GM18507 (cell line): ENCODE results near the gene MEIOB.
"Not testable (repeated sequence)": the region's sequence is repeated elsewhere in the genome, so short reads cannot be mapped to it uniquely, and the experiment has no call there.

Source experiments
- DNase-seq: peaks from one replicate; pipeline ENCODE4 v3.0.0; 2011; ENCODE audit warnings: low read depth; ENCODE audit not compliant: insufficient read length; ENCODE audit errors: extremely low spot score
- FAIRE-seq: peaks from 2 replicates; lab custom pipeline; 2011; peaks lifted over from hg19 to GRCh38; lab: Jason Lieb, UNC

MEIOB gene

GRCh38 chr16:1884155-1884760 lies 12.3 kb upstream of the MEIOB start:
- FAIRE-seq, result no peak
- no peak for DNase-seq

DNA sequence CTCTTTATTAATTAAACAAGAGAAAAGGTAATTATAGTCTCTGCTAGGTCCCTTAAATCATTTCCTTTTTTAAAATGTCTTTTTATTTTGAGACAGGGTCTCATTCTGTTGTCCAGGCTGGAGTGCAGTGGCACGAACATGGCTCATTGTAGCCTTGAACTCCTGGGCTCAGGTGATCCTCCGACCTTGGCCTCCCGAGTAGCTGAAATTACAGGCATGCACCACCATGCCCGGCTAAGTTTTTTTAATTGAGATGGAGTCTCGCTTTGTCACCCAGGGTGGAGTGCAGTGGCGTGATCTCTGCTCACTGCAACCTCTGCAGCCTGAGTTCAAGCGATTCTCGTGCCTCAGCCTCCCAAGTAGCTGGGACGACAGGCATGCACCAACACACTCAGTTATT lies 9.2 kb upstream of the MEIOB start:
- FAIRE-seq, DNase-seq: not testable (repeated sequence)

DNA sequence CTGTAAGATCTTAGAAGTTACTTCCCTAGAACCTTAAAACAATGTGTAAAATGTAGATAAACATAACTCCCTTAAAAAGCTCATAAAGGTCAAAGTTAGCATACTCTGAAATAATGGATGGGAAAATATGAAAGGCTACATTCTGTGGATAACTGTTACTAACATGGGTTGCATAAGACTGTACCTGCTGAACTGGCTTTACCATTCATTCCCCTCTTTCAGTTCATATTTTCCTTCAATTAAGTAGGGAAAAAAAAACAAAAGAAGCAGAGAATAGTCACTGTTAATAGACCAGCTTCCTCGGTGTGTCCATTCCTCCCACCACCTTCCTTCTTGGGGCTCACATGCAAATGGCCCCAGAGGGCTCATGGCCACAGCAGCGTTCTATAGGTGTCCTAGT lies 7.5 kb upstream of the MEIOB start:
- DNase-seq (no peak), FAIRE-seq (no peak)

DNA sequence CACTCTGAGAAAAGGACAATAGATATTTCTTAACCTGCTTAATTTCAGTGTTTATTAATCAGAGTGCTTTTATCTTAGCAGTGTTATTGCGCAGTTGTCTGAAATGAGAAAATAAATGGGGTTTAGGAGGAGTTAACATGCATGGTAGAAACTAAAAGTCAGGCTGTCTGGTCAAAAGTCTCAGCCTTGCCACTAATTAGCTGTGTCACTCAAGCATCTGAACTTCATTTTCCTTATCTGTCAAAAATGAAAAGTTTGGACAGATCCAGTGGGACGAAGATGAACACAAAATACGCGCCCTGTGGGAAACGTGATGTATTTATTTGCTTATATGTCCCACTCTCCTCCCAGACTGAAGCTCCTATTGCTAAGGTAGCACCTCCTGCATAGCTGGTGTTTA lies 6.3 kb upstream of the MEIOB start:
- DNase-seq (no peak), FAIRE-seq (no peak)

DNA sequence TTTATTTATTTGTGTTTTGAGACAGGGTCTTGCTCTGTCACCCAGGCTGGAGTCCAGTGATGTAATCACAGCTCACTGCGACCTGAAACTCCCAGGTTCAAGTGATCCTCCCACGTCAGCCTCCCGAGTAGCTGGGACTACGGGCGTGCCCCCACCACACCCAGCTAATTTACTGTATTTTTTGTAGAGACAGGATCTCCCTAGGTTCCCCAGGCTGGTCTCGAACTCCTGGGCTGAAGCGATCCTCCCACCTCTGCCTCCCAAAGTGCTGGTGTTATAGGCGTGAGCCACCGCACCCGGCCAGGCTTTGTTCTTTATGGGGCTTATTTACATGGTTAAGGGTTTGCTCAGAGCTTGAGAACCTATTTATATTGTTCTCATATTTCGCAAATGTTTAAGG lies 5.8 kb upstream of the MEIOB start:
- FAIRE-seq (no peak), DNase-seq (no peak)

- DNase-seq, result no peak
- FAIRE-seq, result no peak
Measured at GRCh38 chr16:1877089-1877488, 5.1 kb upstream of the MEIOB start.

DNA sequence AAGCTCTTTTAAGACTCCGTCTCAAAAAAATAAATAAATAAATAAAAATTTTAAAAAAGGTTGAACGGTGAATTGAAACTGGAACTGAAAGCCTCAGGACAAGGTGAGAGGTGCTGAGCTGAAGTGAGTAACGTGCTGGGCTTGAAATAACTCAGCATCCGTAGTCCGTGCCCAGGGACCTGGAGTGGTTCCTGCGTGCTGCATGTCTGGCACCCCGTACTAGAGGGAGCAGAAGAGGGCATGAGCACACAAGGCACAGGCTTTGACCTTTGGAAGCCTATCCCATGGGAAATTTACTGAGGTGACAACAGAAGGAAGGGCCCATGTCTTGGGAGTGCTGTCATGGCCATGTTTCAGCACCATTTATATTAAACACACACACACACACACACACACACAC lies 4.5 kb upstream of the MEIOB start:
- DNase-seq (peak; percentile 45), FAIRE-seq (peak; percentile 65)

GRCh38 chr16:1876066-1876465 lies 4.1 kb upstream of the MEIOB start:
- DNase-seq, FAIRE-seq: not testable (repeated sequence)

- DNase-seq (no peak), FAIRE-seq (no peak)
Measured at GRCh38 chr16:1874854-1875253, 2.9 kb upstream of the MEIOB start.

- FAIRE-seq (no peak), DNase-seq (no peak)
Measured at GRCh38 chr16:1870365-1871082, 1.4 kb downstream of the MEIOB start.

- no peak for FAIRE-seq
Measured at GRCh38 chr16:1865902-1866690, 5.9 kb downstream of the MEIOB start.

DNA sequence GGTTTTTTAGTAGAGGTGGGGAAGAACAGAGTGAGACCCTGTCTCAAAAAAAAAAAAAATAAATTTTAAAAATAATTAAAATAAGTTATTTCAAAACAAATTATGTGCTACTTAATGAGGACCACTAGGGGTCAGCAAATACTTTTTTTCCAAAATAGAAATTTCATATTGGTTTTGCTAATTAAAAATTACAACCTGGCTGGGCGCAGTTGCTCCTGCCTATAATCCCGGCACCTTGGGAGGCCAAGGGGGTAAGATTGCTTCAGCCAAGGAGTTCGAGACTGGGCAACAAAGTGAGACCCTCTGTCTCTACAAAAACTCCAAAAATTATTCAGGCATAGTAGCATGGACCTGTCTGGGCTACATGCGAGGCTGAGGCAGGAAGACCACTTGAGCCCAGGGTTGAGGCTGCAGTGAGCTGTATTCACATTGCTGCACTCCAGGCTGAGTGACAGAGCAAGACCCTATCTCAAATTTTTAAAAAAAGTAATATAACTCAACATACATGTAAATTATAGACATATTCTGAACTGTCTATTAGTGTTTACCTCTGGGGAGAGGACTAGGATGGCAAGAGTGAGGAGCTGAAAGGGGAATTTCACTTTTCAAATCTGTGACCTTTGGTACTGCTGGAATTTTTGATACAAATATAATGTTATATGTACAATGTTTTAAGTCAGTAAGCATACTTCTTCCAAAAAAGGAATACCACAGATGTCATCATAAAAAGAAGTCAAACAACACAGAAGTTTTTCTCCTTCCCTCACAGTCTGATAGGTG lies 8.1 kb downstream of the MEIOB start:
- DNase-seq, result no peak

More at GRCh38 chr16:1865902-1866690, 5.9 kb downstream of the MEIOB start:
- no peak for DNase-seq

GRCh38 chr16:1862394-1862793 lies 9.6 kb downstream of the MEIOB start:
- no peak for DNase-seq
- no peak for FAIRE-seq

More for the DNA sequence above, 8.1 kb downstream of the MEIOB start:
- FAIRE-seq, result peak; percentile 24

DNA sequence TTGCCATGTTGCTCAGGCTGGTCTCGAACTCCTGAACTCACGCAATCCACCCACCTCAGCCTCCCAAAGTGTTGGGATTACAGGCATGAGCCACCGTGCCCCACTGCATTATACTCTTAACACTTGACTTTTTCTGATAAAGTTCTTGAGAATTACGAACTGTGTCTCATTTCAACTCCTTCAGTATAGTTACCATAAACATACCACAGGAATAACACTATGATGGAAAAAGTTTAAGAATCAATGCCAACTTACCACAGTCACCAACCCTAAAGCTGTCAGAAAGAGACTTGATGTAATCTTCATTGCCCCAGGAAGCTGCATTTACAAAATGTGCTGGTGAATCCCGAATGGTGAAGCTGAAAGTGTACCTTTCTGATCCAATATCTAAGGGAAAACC lies 10.2 kb downstream of the MEIOB start:
- no peak for FAIRE-seq

GRCh38 chr16:1859650-1860049 lies 12.3 kb downstream of the MEIOB start:
- DNase-seq, result no peak
- no peak for FAIRE-seq

More for the DNA sequence above, 10.2 kb downstream of the MEIOB start:
- DNase-seq, result no peak

DNA sequence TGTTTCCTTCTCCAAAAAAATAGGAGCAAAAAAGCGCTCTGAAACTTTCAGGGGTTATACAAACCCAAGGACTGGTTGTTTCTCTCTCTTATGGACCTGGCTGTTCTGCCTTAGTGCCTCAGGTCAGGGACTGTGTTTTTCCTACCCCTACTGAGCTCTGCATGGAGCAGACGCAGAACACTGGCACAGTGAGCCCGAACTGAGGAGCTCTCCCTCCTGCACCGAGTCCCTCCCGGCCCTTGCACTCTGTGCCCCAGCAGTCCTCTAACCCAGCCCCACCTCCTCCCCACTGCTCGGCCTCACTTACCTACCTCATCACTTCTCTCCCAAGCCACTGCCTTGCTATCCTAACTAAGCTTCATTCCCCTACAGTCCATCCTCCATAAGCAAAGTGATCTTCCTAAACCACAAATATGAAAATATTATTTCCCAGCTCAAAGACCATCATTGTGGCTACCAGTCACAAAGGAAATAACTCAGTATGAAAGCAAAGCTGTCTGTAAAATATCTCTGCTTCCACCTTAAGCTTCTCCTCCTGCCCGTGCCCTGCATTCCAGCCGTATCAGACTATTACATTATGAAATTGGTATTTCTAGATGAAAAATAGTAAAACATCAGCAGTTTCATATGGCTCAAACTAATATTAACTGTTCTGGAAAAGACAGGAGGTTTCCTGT lies 13.6 kb downstream of the MEIOB start:
- FAIRE-seq (no peak), DNase-seq (no peak)

- FAIRE-seq (no peak), DNase-seq (no peak)
Measured at GRCh38 chr16:1857433-1858097, 14.4 kb downstream of the MEIOB start.

DNA sequence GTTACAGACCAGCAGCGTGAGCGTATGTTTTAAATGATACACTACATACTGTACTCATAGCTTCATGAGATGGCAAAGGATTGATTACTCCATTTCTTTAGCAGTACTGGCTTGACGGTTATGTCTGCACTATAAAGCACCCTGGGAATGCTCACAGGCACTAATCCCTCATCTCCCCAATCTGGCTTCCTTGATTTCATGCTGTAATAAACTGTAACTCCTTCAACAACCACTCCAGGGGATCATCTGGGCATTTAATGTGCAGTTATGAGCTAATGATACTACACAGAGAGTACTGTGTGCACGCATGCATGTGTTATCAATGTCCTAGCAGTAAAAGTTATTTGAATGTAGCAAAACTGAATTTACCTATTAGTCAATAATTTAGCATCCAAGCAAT lies 20.2 kb downstream of the MEIOB start:
- FAIRE-seq (no peak), DNase-seq (no peak)

- FAIRE-seq, result no peak
Measured at GRCh38 chr16:1850981-1851380, 21.0 kb downstream of the MEIOB start.

More at GRCh38 chr16:1850981-1851380, 21.0 kb downstream of the MEIOB start:
- no peak for DNase-seq
